ENCODE data around the gene IL1RAP.

- TF ChIP-seq CTCF (IDR thresholded peaks at IDR 0.05) (no peak), POLR2A (IDR thresholded peaks at IDR 0.05) (no peak)
Measured at GRCh38 chr3:190532731-190533203, 18.9 kb downstream of the IL1RAP start.
